ENCODE measurements around the gene LCE6A. TPM values are rescaled to one million over a fixed set of nuclear protein-coding genes. Genes with fewer than 3 reads are reported as not detected.

LCE6A gene
- not detected in 2 replicates for total RNA-seq (2014; rRNA removed; shearing (Covaris generic))

- no peak for DNase-seq (ENCODE audit: low read depth)
Measured at GRCh38 chr1:152842556-152842955, at the start of gene LCE6A. LCE6A (plus strand) TSS chr1:152842856; CDS start chr1:152843521, 665 bp downstream.

GRCh38 chr1:152795686-152796085 is 47.0 kb upstream of the LCE6A start:
- no peak for DNase-seq (ENCODE audit: low read depth)

GRCh38 chr1:152796421-152796820 is 46.2 kb upstream of the LCE6A start, which contains the start of gene LCE1D:
LCE1D (plus strand) TSS chr1:152796721; CDS start chr1:152797795, 1,074 bp downstream.
- DNase-seq (ENCODE audit: low read depth), result no peak

- no peak for DNase-seq (ENCODE audit: low read depth)
Measured at GRCh38 chr1:152801333-152801732, 41.3 kb upstream of the LCE6A start.

GRCh38 chr1:152806576-152806975 is 36.1 kb upstream of the LCE6A start, which contains the start of gene LCE1C:
LCE1C (minus strand) TSS chr1:152806651; CDS start chr1:152805478, 1,173 bp downstream.
- no peak for DNase-seq (ENCODE audit: low read depth)

- DNase-seq (ENCODE audit: low read depth), result no peak
Measured at GRCh38 chr1:152811050-152811449, 31.6 kb upstream of the LCE6A start.

GRCh38 chr1:152811671-152812070 is 31.0 kb upstream of the LCE6A start, which contains the start of gene LCE1B:
LCE1B (plus strand) TSS chr1:152811971; CDS start chr1:152812447, 476 bp downstream.
- DNase-seq (ENCODE audit: low read depth), result no peak

- no peak for DNase-seq (ENCODE audit: low read depth)
Measured at GRCh38 chr1:152817309-152817708, 25.3 kb upstream of the LCE6A start.

GRCh38 chr1:152823294-152823693 is 19.4 kb upstream of the LCE6A start:
- no peak for DNase-seq (ENCODE audit: low read depth)

GRCh38 chr1:152824964-152825363 is 17.7 kb upstream of the LCE6A start:
- no peak for DNase-seq (ENCODE audit: low read depth)

- no peak for DNase-seq (ENCODE audit: low read depth)
Measured at GRCh38 chr1:152827173-152827572, 15.5 kb upstream of the LCE6A start, which contains the start of gene LCE1A. LCE1A (plus strand) TSS chr1:152827473; CDS start chr1:152827473, 0 bp downstream.

- DNase-seq (ENCODE audit: low read depth), result no peak
Measured at GRCh38 chr1:152836870-152837269, 5.8 kb upstream of the LCE6A start.

GRCh38 chr1:152855661-152856060 is 13.0 kb downstream of the LCE6A start:
- no peak for DNase-seq (ENCODE audit: low read depth)

GRCh38 chr1:152858062-152858461 is 15.4 kb downstream of the LCE6A start:
- no peak for DNase-seq (ENCODE audit: low read depth)

- no peak for DNase-seq (ENCODE audit: low read depth)
Measured at GRCh38 chr1:152859696-152860095, 17.0 kb downstream of the LCE6A start, which contains the start of gene LCE7A. LCE7A (plus strand) TSS chr1:152859996; CDS start chr1:152860698, 702 bp downstream.

- no peak for DNase-seq (ENCODE audit: low read depth)
Measured at GRCh38 chr1:152860129-152860528, 17.5 kb downstream of the LCE6A start.

- no peak for DNase-seq (ENCODE audit: low read depth)
Measured at GRCh38 chr1:152861374-152861773, 18.7 kb downstream of the LCE6A start.

- DNase-seq (ENCODE audit: low read depth), result no peak
Measured at GRCh38 chr1:152864443-152864842, 21.8 kb downstream of the LCE6A start.

GRCh38 chr1:152866321-152866720 is 23.7 kb downstream of the LCE6A start:
- DNase-seq (ENCODE audit: low read depth), result no peak

- peak; percentile 66 for DNase-seq (ENCODE audit: low read depth)
Measured at GRCh38 chr1:152869808-152870419, 27.3 kb downstream of the LCE6A start.

- DNase-seq (ENCODE audit: low read depth), result peak; percentile 41
Measured at GRCh38 chr1:152870831-152871730, 28.4 kb downstream of the LCE6A start.

- no peak for DNase-seq (ENCODE audit: low read depth)
Measured at GRCh38 chr1:152871731-152872126, 29.1 kb downstream of the LCE6A start.
